ENCODE measurements around the gene FRK. TPM values are rescaled to one million over a fixed set of nuclear protein-coding genes. Genes with fewer than 3 reads are reported as not detected.
"Not testable (repeated sequence)": the region's sequence is repeated elsewhere in the genome, so short reads cannot be mapped to it uniquely, and the experiment has no call there.

Gene FRK
- total RNA-seq, 4 donors from 2014 or later: 0.24 to 1.9 (median 1.5) TPM

- ATAC-seq (ENCODE audit: low FRiP score) (no peak), DNase-seq (ENCODE audit: low spot score) (no peak)
- TF ChIP-seq CTCF (IDR thresholded peaks at IDR 0.05): no peak
These were observed 11.4 kb downstream of the FRK start for GRCh38 chr6:116049321-116049720.

GRCh38 chr6:116047173-116047933 is 13.3 kb downstream of the FRK start:
- DNase-seq (ENCODE audit: low spot score) (no peak), ATAC-seq (ENCODE audit: low FRiP score) (no peak)
- TF ChIP-seq CTCF (IDR thresholded peaks at IDR 0.05): no peak

GRCh38 chr6:116046737-116047136 is 14.0 kb downstream of the FRK start:
- no peak for ATAC-seq (ENCODE audit: low FRiP score)
- no peak for TF ChIP-seq CTCF (IDR thresholded peaks at IDR 0.05)

GRCh38 chr6:116046272-116046671 is 14.4 kb downstream of the FRK start:
- ATAC-seq (ENCODE audit: low FRiP score); DNase-seq (ENCODE audit: low spot score): not testable (repeated sequence)

More at GRCh38 chr6:116046737-116047136, 14.0 kb downstream of the FRK start:
- DNase-seq (ENCODE audit: low spot score): no peak

- no peak for ATAC-seq (ENCODE audit: low FRiP score)
- TF ChIP-seq CTCF (IDR thresholded peaks at IDR 0.05): no peak
- DNase-seq (ENCODE audit: low spot score): no peak
These were observed 18.8 kb downstream of the FRK start for GRCh38 chr6:116041934-116042333.

GRCh38 chr6:116040993-116041392 is 19.7 kb downstream of the FRK start:
- no peak for ATAC-seq (ENCODE audit: low FRiP score)

GRCh38 chr6:116036885-116037284 is 23.8 kb downstream of the FRK start:
- no peak for TF ChIP-seq CTCF (IDR thresholded peaks at IDR 0.05)
- ATAC-seq (ENCODE audit: low FRiP score) (peak; percentile 79), DNase-seq (ENCODE audit: low spot score) (no peak)

More at GRCh38 chr6:116040993-116041392, 19.7 kb downstream of the FRK start:
- no peak for DNase-seq (ENCODE audit: low spot score)
- TF ChIP-seq CTCF (IDR thresholded peaks at IDR 0.05): no peak

All from omental fat pad (tissue), 4 donors.